Pancreas (tissue), 10 donors: ENCODE measurements around the gene TWNK. TPM values are rescaled to one million over a fixed set of nuclear protein-coding genes. Genes with fewer than 3 reads are reported as not detected.

Experiments
- ATAC-seq, 4 donors: fragments of 200-7000 bp; cut with Tn5 transposase; one replicate each; pipeline versions ENCODE4 v1.8.0 to v1.9.1; 2020; ENCODE audit warnings: mild to moderate bottlenecking in 4 of 4, moderate library complexity in 4 of 4
- DNase-seq, 6 donors: peaks; one replicate each; pipeline ENCODE4 v3.0.0-alpha.2; 2020
- FAIRE-seq: peaks from 2 replicates; lab custom pipeline; 2012; peaks lifted over from hg19 to GRCh38; lab: Jason Lieb, UNC
- H3K27ac ChIP-seq, 4 donors: fragments of 200-600 bp; sonication (generic); 1 replicate in 3 of 4; 2 replicates in 1 of 4; pipeline versions ENCODE4 v1.5.0 to v1.8.0; 2020
- H3K27me3 ChIP-seq, 4 donors: fragments of 200-600 bp; one replicate each; pipeline ENCODE4 v1.8.0; 2021
- H3K36me3 ChIP-seq, 3 donors: fragments of 200-600 bp; sonication (generic) in 1 of 3; one replicate each; pipeline versions ENCODE4 v1.5.0 to v1.8.0; 2020 to 2021
- H3K4me1 ChIP-seq, 3 donors: fragments of 200-600 bp; one replicate each; pipeline ENCODE4 v1.8.0; 2021
- H3K4me3 ChIP-seq, 4 donors: fragments of 200-600 bp; sonication (generic) in 2 of 4; one replicate each; pipeline versions ENCODE4 v1.5.0 to v1.8.0; 2020 to 2021
- H3K9me3 ChIP-seq, 4 donors: fragments of 200-600 bp; one replicate each; pipeline ENCODE4 v1.8.0; 2021
- CTCF ChIP-seq, 4 donors: fragments of 200-600 bp; sonication (generic) in 3 of 4; IDR thresholded peaks; one replicate each; pipeline versions ENCODE4 v1.5.0 to v1.8.0; 2021; ENCODE audit warnings: antibody characterized with exemption in 4 of 4
- WGBS, 2 donors: extraction: QIAGEN DNeasy Blood & Tissue Kit; methylation state at CpG; one replicate each; pipeline ENCODE4 v1.1.7; 2013; 5-methylcytosine and 5-hydroxymethylcytosine counted together
- intact Hi-C, 3 donors: fragments of 100-400 bp; cut with DNase I; formaldehyde crosslinking; loops; one replicate each; pipeline versions ENCODE4 v1.11.1 to v1.14.2; 2022
- polyA plus RNA-seq, 2 donors: library from polyadenylated mRNA; stranded (reverse); fragments of 200-250 nt; gene quantifications; one replicate each; pipeline ENCODE4 v1.2.3, GENCODE V29; 2013
- total RNA-seq, 6 donors: library from RNA; stranded (reverse); fragmentation: NEBNext Ultra II Directional in 4 of 6; extraction: Animal tissue kit (Norgen Biotek cat#: 25700) in 4 of 6; gene quantifications; one replicate each; pipeline versions ENCODE4 v1.2.1 to v1.2.4, GENCODE V29; 2021 to 2023
- donor health status: healthy with polysubstance abuse.
- donor health status: DM: no; HTN: no; CAD: no; lungs with moderate emphysema.
- donor health status: DM: no; HTN: no; CAD: no.
- donor health status: control.
- donor health status: control.
- donor health status: Bipolar disorder and iron deficiency.
- donor health status: DM: yes; HTN: yes; CAD: no.
- donor health status: DM: no; HTN: no; CAD: no.
- donor health status: DM: no; HTN: no; CAD: no.
- donor health status: DM: yes; HTN: yes; CAD: no.

The TWNK gene
- total and polyA plus RNA-seq, 8 donors, result 1.7 to 5.4 (median 3.3) TPM

- FAIRE-seq (no peak), DNase-seq (peak in 1 of 6 donors; percentile 33), ATAC-seq (no peak)
- Histone ChIP-seq H3K4me1 (peaks cover 0 to 12% (median 8%) of the 10 kb centered on the region in 3 donors), H3K27me3 (no peaks in the 10 kb centered on the region), H3K36me3 (peaks cover 0 to 3% (median 0%) of the 10 kb centered on the region in 3 donors), H3K9me3 (no peaks in the 10 kb centered on the region), H3K4me3 (no peak overlapping the region), H3K27ac (no peak overlapping the region)
- intact Hi-C loops, result no loop called here
- 48 to 49% methylated on average over 10 of the region's 10 CpGs for WGBS, 2 donors
- peak in 3 of 4 donors; percentile 34 to 44 (median 41) for TF ChIP-seq CTCF (IDR thresholded peaks at IDR 0.05)
Observed at GRCh38 chr10:100993986-100994708, 6.8 kb downstream of the TWNK start.

GRCh38 chr10:100995181-100995580 lies 7.8 kb downstream of the TWNK start:
- peak in 1 of 6 donors; percentile 25 for DNase-seq
- H3K27ac ChIP-seq, result no peak overlapping the region
- FAIRE-seq, result no peak
- WGBS, 2 donors, result 62 to 75% methylated on average over 6 of the region's 6 CpGs
- no peak overlapping the region for H3K4me3 ChIP-seq
- intact Hi-C loops, result no loop called here
- no peak for ATAC-seq
- no peaks in the 10 kb centered on the region for H3K27me3 ChIP-seq
- TF ChIP-seq CTCF (IDR thresholded peaks at IDR 0.05), result no peak
- peaks cover 0 to 10% (median 8%) of the 10 kb centered on the region in 3 donors for H3K4me1 ChIP-seq
- no peaks in the 10 kb centered on the region for H3K9me3 ChIP-seq
- H3K36me3 ChIP-seq, result peaks cover 0 to 3% (median 0%) of the 10 kb centered on the region in 3 donors

- DNase-seq (peak; percentile 43 to 87 (median 67)), ATAC-seq (peak; percentile 13 to 46 (median 18)), FAIRE-seq (no peak)
- intact Hi-C loops, result no loop called here
- no peak for TF ChIP-seq CTCF (IDR thresholded peaks at IDR 0.05)
- 2 to 3% methylated on average over 38 to 46 of the region's 46 CpGs for WGBS, 2 donors
- H3K36me3 ChIP-seq, result no peaks in the 10 kb centered on the region
- H3K4me3 ChIP-seq, result peak overlapping the region; percentile 47 to 91 (median 84)
- H3K9me3 ChIP-seq, result no peaks in the 10 kb centered on the region
- H3K27ac ChIP-seq, result peak overlapping the region; percentile 95 to 99 (median 98)
- peaks cover 0 to 20% (median 8%) of the 10 kb centered on the region in 3 donors for H3K4me1 ChIP-seq
- no peaks in the 10 kb centered on the region for H3K27me3 ChIP-seq
Observed at GRCh38 chr10:100996678-100997359, 9.5 kb downstream of the TWNK start.

- WGBS, 2 donors, result 0% methylated on average over 56 to 66 of the region's 66 CpGs
- DNase-seq (peak; percentile 78 to 97 (median 88)), ATAC-seq (peak; percentile 64 to 79 (median 72)), FAIRE-seq (no peak)
- Histone ChIP-seq H3K4me1 (peaks cover 0 to 20% (median 8%) of the 10 kb centered on the region in 3 donors), H3K9me3 (no peaks in the 10 kb centered on the region), H3K36me3 (no peaks in the 10 kb centered on the region), H3K27ac (peak overlapping the region; percentile 95 to 99 (median 98)), H3K27me3 (no peaks in the 10 kb centered on the region), H3K4me3 (peak overlapping the region; percentile 47 to 91 (median 84))
- intact Hi-C loops, result no loop called here
- peak; percentile 75 to 93 (median 90) for TF ChIP-seq CTCF (IDR thresholded peaks at IDR 0.05)
Observed at GRCh38 chr10:100997360-100998182, 10.2 kb downstream of the TWNK start.
